Activated T-helper 17 cell treated with anti-CD3 and anti-CD28 coated beads, Interleukin-2, amount 50 U/mL, for 72 hours (primary cell): ENCODE results near the gene GLRX3. TPM values are rescaled to one million over a fixed set of nuclear protein-coding genes. Genes with fewer than 3 reads are reported as not detected.
A peak's percentile ranks its signal among the peaks of the same experiment; 100 is the strongest.

Experiments used
- ATAC-seq: fragments of 150-1000 bp; cut with Tn5 transposase; replicated peaks from 2 replicates; pipeline ENCODE4 v1.10.0; 2021; ENCODE audit warnings: mild to moderate bottlenecking, moderate library complexity
- H3K27ac Mint-ChIP-seq: one replicate; pipeline ENCODE4 v1.8.0; 2022; ENCODE audit warnings: mixed read lengths
- H3K27me3 Mint-ChIP-seq: one replicate; pipeline ENCODE4 v1.8.0; 2022; ENCODE audit warnings: mixed read lengths
- H3K36me3 Mint-ChIP-seq: one replicate; pipeline ENCODE4 v1.8.0; 2022; ENCODE audit warnings: low read depth, mild to moderate bottlenecking, mixed read lengths
- H3K4me1 Mint-ChIP-seq: one replicate; pipeline ENCODE4 v1.8.0; 2022; ENCODE audit warnings: mixed read lengths
- H3K4me3 Mint-ChIP-seq: one replicate; pipeline ENCODE4 v1.8.0; 2022; ENCODE audit warnings: mild to moderate bottlenecking, mixed read lengths
- H3K9me3 Mint-ChIP-seq: one replicate; pipeline ENCODE4 v1.8.0; 2022; ENCODE audit warnings: mixed read lengths
- total RNA-seq, 2 donors: library from RNA; stranded (reverse); gene quantifications; one replicate each; pipeline ENCODE4 v1.2.3, GENCODE V29; 2022

The GLRX3 gene
- total RNA-seq, 2 donors from 2014 or later = 66.7 to 112 TPM

- H3K9me3 Mint-ChIP-seq = no peaks in the 10 kb centered on the region
- peak; percentile 56 for ATAC-seq
- H3K36me3 Mint-ChIP-seq = peaks cover 71% of the 10 kb centered on the region
Measured at GRCh38 chr10:130160775-130161174, 24.6 kb downstream of the GLRX3 start.

GRCh38 chr10:130161331-130161730, 25.1 kb downstream of the GLRX3 start:
- H3K4me3 Mint-ChIP-seq = no peak overlapping the region
- H3K4me1 Mint-ChIP-seq = peaks cover 13% of the 10 kb centered on the region
- H3K36me3 Mint-ChIP-seq = peaks cover 77% of the 10 kb centered on the region
- ATAC-seq = no peak
- no peak overlapping the region for H3K27ac Mint-ChIP-seq
- H3K27me3 Mint-ChIP-seq = no peaks in the 10 kb centered on the region
- H3K9me3 Mint-ChIP-seq = no peaks in the 10 kb centered on the region

More at GRCh38 chr10:130160775-130161174, 24.6 kb downstream of the GLRX3 start:
- no peaks in the 10 kb centered on the region for H3K27me3 Mint-ChIP-seq
- H3K4me1 Mint-ChIP-seq = peaks cover 13% of the 10 kb centered on the region
- no peak overlapping the region for H3K4me3 Mint-ChIP-seq
- no peak overlapping the region for H3K27ac Mint-ChIP-seq

GRCh38 chr10:130167193-130167592, 31.0 kb downstream of the GLRX3 start:
- no peak overlapping the region for H3K27ac Mint-ChIP-seq
- no peaks in the 10 kb centered on the region for H3K9me3 Mint-ChIP-seq
- ATAC-seq = no peak
- H3K27me3 Mint-ChIP-seq = no peaks in the 10 kb centered on the region
- H3K4me3 Mint-ChIP-seq = no peak overlapping the region
- peaks cover 90% of the 10 kb centered on the region for H3K36me3 Mint-ChIP-seq
- H3K4me1 Mint-ChIP-seq = peaks cover 16% of the 10 kb centered on the region

GRCh38 chr10:130167707-130168106, 31.5 kb downstream of the GLRX3 start:
- no peak for ATAC-seq
- Mint-ChIP-seq H3K4me1 (peaks cover 16% of the 10 kb centered on the region), H3K27me3 (no peaks in the 10 kb centered on the region), H3K27ac (no peak overlapping the region), H3K36me3 (peaks cover 88% of the 10 kb centered on the region), H3K4me3 (no peak overlapping the region), H3K9me3 (no peaks in the 10 kb centered on the region)

- H3K9me3 Mint-ChIP-seq = no peaks in the 10 kb centered on the region
- H3K4me3 Mint-ChIP-seq = peak overlapping the region; percentile 45
- H3K27ac Mint-ChIP-seq = no peak overlapping the region
- peaks cover 20% of the 10 kb centered on the region for H3K4me1 Mint-ChIP-seq
- peaks cover 95% of the 10 kb centered on the region for H3K36me3 Mint-ChIP-seq
- ATAC-seq = peak; percentile 37
- H3K27me3 Mint-ChIP-seq = no peaks in the 10 kb centered on the region
Measured at GRCh38 chr10:130169136-130169859, 33.1 kb downstream of the GLRX3 start.

GRCh38 chr10:130171196-130171595, 35.0 kb downstream of the GLRX3 start:
- H3K9me3 Mint-ChIP-seq = no peaks in the 10 kb centered on the region
- H3K36me3 Mint-ChIP-seq = peaks cover 93% of the 10 kb centered on the region
- H3K27ac Mint-ChIP-seq = no peak overlapping the region
- peaks cover 32% of the 10 kb centered on the region for H3K4me1 Mint-ChIP-seq
- no peaks in the 10 kb centered on the region for H3K27me3 Mint-ChIP-seq
- peak overlapping the region; percentile 1 for H3K4me3 Mint-ChIP-seq
- ATAC-seq = peak; percentile 74

GRCh38 chr10:130174328-130174727, 38.1 kb downstream of the GLRX3 start:
- Mint-ChIP-seq H3K36me3 (peaks cover 81% of the 10 kb centered on the region), H3K9me3 (no peaks in the 10 kb centered on the region), H3K27me3 (no peaks in the 10 kb centered on the region), H3K27ac (peak overlapping the region; percentile 81), H3K4me3 (no peak overlapping the region), H3K4me1 (peaks cover 28% of the 10 kb centered on the region)
- no peak for ATAC-seq

- peak; percentile 66 for ATAC-seq
- H3K27me3 Mint-ChIP-seq = no peaks in the 10 kb centered on the region
- peak overlapping the region; percentile 81 for H3K27ac Mint-ChIP-seq
- H3K4me3 Mint-ChIP-seq = no peak overlapping the region
- no peaks in the 10 kb centered on the region for H3K9me3 Mint-ChIP-seq
- H3K4me1 Mint-ChIP-seq = peaks cover 22% of the 10 kb centered on the region
- peaks cover 81% of the 10 kb centered on the region for H3K36me3 Mint-ChIP-seq
Measured at GRCh38 chr10:130175074-130175473, 38.9 kb downstream of the GLRX3 start.

- H3K4me1 Mint-ChIP-seq = peaks cover 17% of the 10 kb centered on the region
- H3K4me3 Mint-ChIP-seq = no peak overlapping the region
- no peak for ATAC-seq
- peak overlapping the region; percentile 8 for H3K27ac Mint-ChIP-seq
- H3K27me3 Mint-ChIP-seq = no peaks in the 10 kb centered on the region
- H3K36me3 Mint-ChIP-seq = peaks cover 83% of the 10 kb centered on the region
- H3K9me3 Mint-ChIP-seq = no peaks in the 10 kb centered on the region
Measured at GRCh38 chr10:130177250-130177649, 41.1 kb downstream of the GLRX3 start.

GRCh38 chr10:130179640-130180039, 43.4 kb downstream of the GLRX3 start:
- Mint-ChIP-seq H3K4me1 (peaks cover 11% of the 10 kb centered on the region), H3K9me3 (no peaks in the 10 kb centered on the region), H3K27ac (no peak overlapping the region), H3K4me3 (no peak overlapping the region), H3K27me3 (no peaks in the 10 kb centered on the region), H3K36me3 (peaks cover 85% of the 10 kb centered on the region)
- peak; percentile 84 for ATAC-seq

- H3K36me3 Mint-ChIP-seq = peaks cover 85% of the 10 kb centered on the region
- no peak for ATAC-seq
- no peaks in the 10 kb centered on the region for H3K9me3 Mint-ChIP-seq
- H3K4me1 Mint-ChIP-seq = peaks cover 3% of the 10 kb centered on the region
- no peaks in the 10 kb centered on the region for H3K27me3 Mint-ChIP-seq
- H3K27ac Mint-ChIP-seq = no peak overlapping the region
- H3K4me3 Mint-ChIP-seq = no peak overlapping the region
Measured at GRCh38 chr10:130180416-130180815, 44.2 kb downstream of the GLRX3 start.

- Mint-ChIP-seq H3K4me3 (no peak overlapping the region), H3K27ac (no peak overlapping the region), H3K36me3 (peaks cover 85% of the 10 kb centered on the region), H3K9me3 (no peaks in the 10 kb centered on the region), H3K27me3 (no peaks in the 10 kb centered on the region), H3K4me1 (no peaks in the 10 kb centered on the region)
- ATAC-seq = no peak
Measured at GRCh38 chr10:130181858-130182257, 45.7 kb downstream of the GLRX3 start.

GRCh38 chr10:130185591-130185990, 49.4 kb downstream of the GLRX3 start:
- H3K36me3 Mint-ChIP-seq = peaks cover 56% of the 10 kb centered on the region

GRCh38 chr10:130188195-130189175, 52.3 kb downstream of the GLRX3 start:
- H3K27me3 Mint-ChIP-seq = no peaks in the 10 kb centered on the region
- no peaks in the 10 kb centered on the region for H3K4me1 Mint-ChIP-seq

More at GRCh38 chr10:130185591-130185990, 49.4 kb downstream of the GLRX3 start:
- H3K27me3 Mint-ChIP-seq = no peaks in the 10 kb centered on the region
- no peaks in the 10 kb centered on the region for H3K9me3 Mint-ChIP-seq
- peak overlapping the region; percentile 33 for H3K27ac Mint-ChIP-seq
- H3K4me1 Mint-ChIP-seq = no peaks in the 10 kb centered on the region
- ATAC-seq = no peak
- H3K4me3 Mint-ChIP-seq = no peak overlapping the region

More at GRCh38 chr10:130188195-130189175, 52.3 kb downstream of the GLRX3 start:
- H3K9me3 Mint-ChIP-seq = no peaks in the 10 kb centered on the region
- no peak overlapping the region for H3K27ac Mint-ChIP-seq
- peaks cover 27% of the 10 kb centered on the region for H3K36me3 Mint-ChIP-seq
- ATAC-seq = no peak
- H3K4me3 Mint-ChIP-seq = no peak overlapping the region
